ENCODE results near the gene DNM3. TPM values are rescaled to one million over a fixed set of nuclear protein-coding genes. Genes with fewer than 3 reads are reported as not detected.

Gene DNM3
- total and polyA plus RNA-seq, 2 donors (not counting 3 experiments of a cell fraction or from before 2014, with no cell fraction given), result 1.4 to 2.5 TPM

- Histone ChIP-seq H3K27ac (ENCODE audit: insufficient read depth, low read depth, low read length) (no peak overlapping the region), H3K9ac (replicated peaks; ENCODE audit: extremely low read depth, insufficient read depth, low read length) (no peak overlapping the region), H3K4me2 (ENCODE audit: insufficient read depth, low read length) (no peak overlapping the region), H4K20me1 (replicated peaks; ENCODE audit: control insufficient read depth, extremely low read depth, insufficient read depth, low read length) (no peaks in the 10 kb centered on the region), H3K79me2 (ENCODE audit: control insufficient read depth, insufficient read depth, low read length) (no peaks in the 10 kb centered on the region), H3K36me3 (ENCODE audit: control insufficient read depth in 2 of 2, extremely low read depth in 1 of 2, insufficient read depth in 2 of 2, low read length in 2 of 2) (no peaks in the 10 kb centered on the region), H3K4me3 (replicated peaks in 1 of 3; ENCODE audit: insufficient read depth in 1 of 3, low read depth in 1 of 3, low read length in 3 of 3) (no peak overlapping the region), H3K27me3 (ENCODE audit: control insufficient read depth in 2 of 2, insufficient read depth in 2 of 2, low read length in 2 of 2) (no peaks in the 10 kb centered on the region), H3K4me1 (ENCODE audit: control insufficient read depth, extremely low read depth, insufficient read depth, low read length) (peaks cover 2% of the 10 kb centered on the region), H3K9me1 (replicated peaks; ENCODE audit: control insufficient read depth, extremely low read depth, insufficient read depth, low read length) (no peaks in the 10 kb centered on the region), H3K9me3 (replicated peaks; ENCODE audit: control insufficient read depth, insufficient read depth, low read length) (no peaks in the 10 kb centered on the region), H2AFZ (ENCODE audit: low read depth, low read length) (no peak overlapping the region)
- no peak for FAIRE-seq
- intact Hi-C loops (cut with micrococcal nuclease) (no loop called here), dilution Hi-C loops (cut with MboI; ENCODE audit: extremely low pct_ligation_motif_present, low sequenced_read_pairs) (loop anchor here (25.0 kb wide), 2 partner anchors 211 to 361 kb away; partner anchors contain the start of gene METTL13)
- ChIA-PET POLR2A (no interaction called here), CTCF (interaction anchor here (1.3 to 1.7 kb wide), 2 partner anchors 65 to 400 kb away, joined by 3 to 6 read pairs; no protein-coding TSS in a partner anchor)
- no peak for TF ChIP-seq MAX (IDR thresholded peaks at IDR 0.05; ENCODE audit: insufficient read depth, insufficient read length)
- DNase-seq (ENCODE audit: low read depth, low spot score), result no peak
- BruUV-seq (replicated peaks), result no TSS peak
Observed at GRCh38 chr1:171998711-171999110, 157.4 kb downstream of the DNM3 start.

DNA sequence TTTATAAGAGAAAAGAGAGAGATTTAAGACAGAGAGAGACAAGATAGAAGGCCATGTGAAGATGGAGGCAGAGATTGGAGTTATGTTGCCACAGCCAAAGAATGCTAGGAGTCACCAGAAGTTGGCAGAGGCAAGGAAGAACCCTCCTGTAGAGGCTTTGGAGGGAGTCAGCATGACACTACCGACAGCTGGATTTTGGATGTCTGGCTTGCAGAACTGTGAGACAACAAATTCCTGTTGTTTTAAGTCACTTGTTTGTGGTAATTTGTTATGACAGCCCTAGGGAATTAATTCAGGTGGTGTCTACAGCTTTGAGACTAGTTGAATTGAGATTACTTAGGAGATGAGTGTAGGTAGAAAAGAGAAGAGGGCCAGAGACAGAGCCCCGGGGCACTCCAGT lies 158.5 kb downstream of the DNM3 start:
- FAIRE-seq (no peak), DNase-seq (ENCODE audit: low read depth, low spot score) (no peak)
- CTCF ChIA-PET, result interaction anchor here (1.3 to 1.7 kb wide), 2 partner anchors 355 to 399 kb away, joined by 3 to 6 read pairs; no protein-coding TSS in a partner anchor

More for the DNA sequence above, 158.5 kb downstream of the DNM3 start:
- Histone ChIP-seq H3K4me3 (replicated peaks in 1 of 3; ENCODE audit: insufficient read depth in 1 of 3, low read depth in 1 of 3, low read length in 3 of 3) (no peak overlapping the region), H3K9me1 (replicated peaks; ENCODE audit: control insufficient read depth, extremely low read depth, insufficient read depth, low read length) (no peaks in the 10 kb centered on the region), H3K9ac (replicated peaks; ENCODE audit: extremely low read depth, insufficient read depth, low read length) (no peak overlapping the region), H3K27me3 (ENCODE audit: control insufficient read depth in 2 of 2, insufficient read depth in 2 of 2, low read length in 2 of 2) (no peaks in the 10 kb centered on the region), H3K4me2 (ENCODE audit: insufficient read depth, low read length) (no peak overlapping the region), H3K79me2 (ENCODE audit: control insufficient read depth, insufficient read depth, low read length) (no peaks in the 10 kb centered on the region), H3K4me1 (ENCODE audit: control insufficient read depth, extremely low read depth, insufficient read depth, low read length) (peaks cover 8% of the 10 kb centered on the region), H3K27ac (ENCODE audit: insufficient read depth, low read depth, low read length) (no peak overlapping the region), H3K36me3 (ENCODE audit: control insufficient read depth in 2 of 2, extremely low read depth in 1 of 2, insufficient read depth in 2 of 2, low read length in 2 of 2) (no peaks in the 10 kb centered on the region), H2AFZ (ENCODE audit: low read depth, low read length) (no peak overlapping the region), H4K20me1 (replicated peaks; ENCODE audit: control insufficient read depth, extremely low read depth, insufficient read depth, low read length) (no peaks in the 10 kb centered on the region), H3K9me3 (replicated peaks; ENCODE audit: control insufficient read depth, insufficient read depth, low read length) (no peaks in the 10 kb centered on the region)
- TF ChIP-seq CTCF (IDR thresholded peaks at IDR 0.05; ENCODE audit: extremely low read depth in 1 of 2, insufficient read depth in 1 of 2, low read depth in 1 of 2, low read length in 2 of 2) (no peak), EZH2 (IDR thresholded peaks at IDR 0.05; ENCODE audit: borderline replicate concordance, low read depth, low read length, severe bottlenecking) (no peak), MAX (IDR thresholded peaks at IDR 0.05; ENCODE audit: insufficient read depth, insufficient read length) (no peak), JUN (IDR thresholded peaks at IDR 0.05; ENCODE audit: borderline replicate concordance, insufficient read depth, insufficient read length, low read depth) (no peak), POLR2A (IDR thresholded peaks at IDR 0.05; ENCODE audit: low read depth, low read length) (no peak), MYC (IDR thresholded peaks at IDR 0.05; ENCODE audit: low read depth, low read length) (no peak), POLR2AphosphoS5 (IDR thresholded peaks at IDR 0.05; ENCODE audit: insufficient read depth, low read depth, low read length) (no peak), GATA2 (IDR thresholded peaks at IDR 0.05; ENCODE audit: insufficient read depth, insufficient read length, low read depth, low read length) (no peak), FOS (IDR thresholded peaks at IDR 0.05; ENCODE audit: borderline replicate concordance, insufficient read depth, low read length) (no peak)
- POLR2A ChIA-PET, result no interaction called here
- intact Hi-C loops (cut with micrococcal nuclease), result no loop called here
- dilution Hi-C loops (cut with MboI; ENCODE audit: extremely low pct_ligation_motif_present, low sequenced_read_pairs), result loop anchor here (25.0 kb wide), 3 partner anchors 212 to 413 kb away; partner anchors contain the start of genes C1orf105 and METTL13
- BruUV-seq (replicated peaks), result no TSS peak
